ENCODE data around the gene CCT2.

DNA sequence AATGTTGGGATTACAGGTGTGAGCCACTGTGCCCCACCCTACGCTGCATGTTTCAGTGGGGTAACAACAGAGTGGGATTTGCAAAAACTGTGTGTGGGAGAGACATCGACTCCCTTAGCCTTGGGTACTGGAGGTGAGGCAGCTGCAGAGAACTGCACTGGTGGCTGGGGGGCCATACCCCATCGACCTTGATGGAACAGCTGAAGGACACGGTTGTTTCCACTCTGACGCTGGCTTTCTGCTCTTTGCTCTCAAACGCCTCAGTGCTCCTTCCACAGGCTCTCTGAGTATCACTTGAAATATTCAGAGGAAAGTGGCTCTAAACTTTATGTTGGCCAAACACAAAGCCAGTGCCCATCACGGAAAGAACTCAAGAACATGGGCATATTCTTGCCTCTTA, 56.3 kb downstream of the CCT2 start:
- TF ChIP-seq POLR2A (IDR thresholded peaks at IDR 0.05; ENCODE audit: low read length): no peak
- no peak for TF ChIP-seq GATA1 (IDR thresholded peaks at IDR 0.05; ENCODE audit: low read depth, low read length)

Measured in erythroblast (primary cell).